HFFc6 (cell line): Measurements from ENCODE around the gene RBM26. TPM values are rescaled to one million over a fixed set of nuclear protein-coding genes. Genes with fewer than 3 reads are reported as not detected.

ENCODE experiments used
- DNase-seq: peaks from one replicate; pipeline ENCODE4 v3.0.0-alpha.2; 2018
- H3K27ac Mint-ChIP-seq: 2 replicates; pipeline ENCODE4 v1.8.0; 2020; ENCODE audit warnings: mild to moderate bottlenecking, mixed read lengths
- H3K27me3 Mint-ChIP-seq: 2 replicates; pipeline ENCODE4 v1.8.0; 2021; ENCODE audit warnings: mild to moderate bottlenecking, moderate library complexity, mixed read lengths; ENCODE audit not compliant: insufficient read depth
- H3K36me3 Mint-ChIP-seq: 2 replicates; pipeline ENCODE4 v1.8.0; 2021; ENCODE audit warnings: low read depth, mixed read lengths
- H3K4me1 Mint-ChIP-seq: 2 replicates; pipeline ENCODE4 v1.8.0; 2020; ENCODE audit warnings: low read depth, mixed read lengths
- H3K4me3 Mint-ChIP-seq: 2 replicates; pipeline ENCODE4 v1.8.0; 2020; ENCODE audit warnings: mild to moderate bottlenecking, moderate library complexity, mixed read lengths
- H3K9me3 Mint-ChIP-seq: 2 replicates; pipeline ENCODE4 v1.8.0; 2020; ENCODE audit warnings: mild to moderate bottlenecking, mixed read lengths
- CTCF ChIP-seq: fragments of 200-600 bp; sonication (generic); IDR thresholded peaks from 2 replicates; pipeline ENCODE4 v1.5.0; 2021; ENCODE audit warnings: antibody characterized with exemption, mild to moderate bottlenecking
- total RNA-seq, 6 experiments: library from RNA; stranded (reverse); fragmentation: NEBNext Ultra II Directional; extraction: Animal tissue kit (Norgen Biotek cat#: 25700); gene quantifications; 2 replicates in 1 of 6; 3 replicates in 5 of 6; pipeline ENCODE4 v1.2.3, GENCODE V29; 2021

The RBM26 gene
- total RNA-seq, 6 experiments from 2014 or later: 28.5 to 37.6 (median 33.3) TPM

GRCh38 chr13:79380997-79381396, 25.1 kb downstream of the RBM26 start:
- no peak for DNase-seq
- Mint-ChIP-seq H3K4me1 (peaks cover 42% of the 10 kb centered on the region), H3K4me3 (no peak overlapping the region), H3K36me3 (peaks cover 26% of the 10 kb centered on the region), H3K27me3 (no peaks in the 10 kb centered on the region; the same call in 1 of the 2 replicates), H3K27ac (no peak overlapping the region), H3K9me3 (no peaks in the 10 kb centered on the region)
- no peak for TF ChIP-seq CTCF

GRCh38 chr13:79379274-79379673, 26.8 kb downstream of the RBM26 start:
- TF ChIP-seq CTCF: no peak
- Mint-ChIP-seq H3K9me3 (no peaks in the 10 kb centered on the region), H3K27me3 (no peaks in the 10 kb centered on the region; the same call in none of the 2 replicates), H3K4me3 (no peak overlapping the region), H3K36me3 (peaks cover 26% of the 10 kb centered on the region), H3K27ac (no peak overlapping the region), H3K4me1 (peaks cover 36% of the 10 kb centered on the region)
- DNase-seq: no peak

- TF ChIP-seq CTCF: no peak
- no peaks in the 10 kb centered on the region for H3K9me3 Mint-ChIP-seq
- H3K36me3 Mint-ChIP-seq: peaks cover 21% of the 10 kb centered on the region
- no peak overlapping the region for H3K4me3 Mint-ChIP-seq
- H3K27me3 Mint-ChIP-seq: no peaks in the 10 kb centered on the region; the same call in 1 of the 2 replicates
- no peak for DNase-seq
- peaks cover 18% of the 10 kb centered on the region for H3K4me1 Mint-ChIP-seq
- no peak overlapping the region for H3K27ac Mint-ChIP-seq
These were observed 29.2 kb downstream of the RBM26 start for GRCh38 chr13:79376843-79377242.

- Mint-ChIP-seq H3K27me3 (no peaks in the 10 kb centered on the region; the same call in 1 of the 2 replicates), H3K36me3 (peaks cover 27% of the 10 kb centered on the region), H3K4me1 (peaks cover 9% of the 10 kb centered on the region), H3K9me3 (no peaks in the 10 kb centered on the region), H3K27ac (no peak overlapping the region), H3K4me3 (no peak overlapping the region)
- no peak for DNase-seq
- no peak for TF ChIP-seq CTCF
These were observed 31.5 kb downstream of the RBM26 start for GRCh38 chr13:79374578-79374977.

GRCh38 chr13:79373916-79374315, 32.1 kb downstream of the RBM26 start:
- Mint-ChIP-seq H3K4me1 (peaks cover 11% of the 10 kb centered on the region), H3K27ac (no peak overlapping the region), H3K9me3 (no peaks in the 10 kb centered on the region), H3K27me3 (no peaks in the 10 kb centered on the region; the same call in 1 of the 2 replicates), H3K36me3 (peaks cover 23% of the 10 kb centered on the region; the same call in 1 of the 2 replicates), H3K4me3 (no peak overlapping the region)
- TF ChIP-seq CTCF: no peak
- no peak for DNase-seq

- peaks cover 21% of the 10 kb centered on the region; the same call in 1 of the 2 replicates for H3K36me3 Mint-ChIP-seq
- no peaks in the 10 kb centered on the region for H3K9me3 Mint-ChIP-seq
- H3K4me1 Mint-ChIP-seq: peaks cover 11% of the 10 kb centered on the region
- TF ChIP-seq CTCF: no peak
- no peak overlapping the region for H3K4me3 Mint-ChIP-seq
- no peak for DNase-seq
- H3K27me3 Mint-ChIP-seq: no peaks in the 10 kb centered on the region
- 0 out of 2 replicates have a peak overlapping the region, but pooled peaks have one; percentile 2 for H3K27ac Mint-ChIP-seq
These were observed 36.8 kb downstream of the RBM26 start for GRCh38 chr13:79369226-79369625.
